Hepatocyte (in vitro differentiated cells): ENCODE results near the gene PRDM13.

ENCODE experiments used
- EZH2 ChIP-seq: fragments of 200-600 bp; sonication (generic); IDR thresholded peaks from 2 replicates; pipeline ENCODE4 v1.6.1; 2016; ENCODE audit warnings: antibody characterized with exemption, mild to moderate bottlenecking, borderline replicate concordance
- EZH2phosphoT487 ChIP-seq: fragments of 200-600 bp; sonication (generic); IDR thresholded peaks from one replicate; pipeline ENCODE4 v1.6.1; 2018; ENCODE audit warnings: antibody characterized with exemption, mild to moderate bottlenecking, low read depth, moderate library complexity; ENCODE audit not compliant: unreplicated experiment, severe bottlenecking
- TF ChIP-seq, protein P1 (sequence below): fragments of 200-600 bp; sonication (generic); IDR thresholded peaks from 2 replicates; pipeline ENCODE4 v1.5.1; 2016; ENCODE audit warnings: antibody characterized with exemption, mild to moderate bottlenecking; ENCODE audit not compliant: poor library complexity

DNA sequence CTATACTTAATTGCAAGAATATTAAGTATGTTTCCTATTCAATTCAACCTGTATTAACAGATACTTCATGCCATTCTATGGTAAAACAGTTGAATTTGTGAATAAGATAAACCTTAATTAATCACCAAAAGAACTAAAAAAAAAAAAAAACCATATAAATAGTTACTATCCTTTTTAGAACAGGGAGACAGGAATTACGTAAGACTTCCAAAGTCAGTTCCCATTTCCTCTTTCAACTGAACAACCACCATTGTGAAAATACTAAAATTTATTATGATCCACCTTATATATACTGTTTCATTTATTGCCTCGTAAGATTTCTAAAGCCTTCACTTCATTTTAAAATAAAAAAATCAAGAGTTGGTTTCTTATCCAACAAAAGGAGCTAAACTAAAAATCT is 47.6 kb upstream of the PRDM13 start:
- TF ChIP-seq, protein P1, sequence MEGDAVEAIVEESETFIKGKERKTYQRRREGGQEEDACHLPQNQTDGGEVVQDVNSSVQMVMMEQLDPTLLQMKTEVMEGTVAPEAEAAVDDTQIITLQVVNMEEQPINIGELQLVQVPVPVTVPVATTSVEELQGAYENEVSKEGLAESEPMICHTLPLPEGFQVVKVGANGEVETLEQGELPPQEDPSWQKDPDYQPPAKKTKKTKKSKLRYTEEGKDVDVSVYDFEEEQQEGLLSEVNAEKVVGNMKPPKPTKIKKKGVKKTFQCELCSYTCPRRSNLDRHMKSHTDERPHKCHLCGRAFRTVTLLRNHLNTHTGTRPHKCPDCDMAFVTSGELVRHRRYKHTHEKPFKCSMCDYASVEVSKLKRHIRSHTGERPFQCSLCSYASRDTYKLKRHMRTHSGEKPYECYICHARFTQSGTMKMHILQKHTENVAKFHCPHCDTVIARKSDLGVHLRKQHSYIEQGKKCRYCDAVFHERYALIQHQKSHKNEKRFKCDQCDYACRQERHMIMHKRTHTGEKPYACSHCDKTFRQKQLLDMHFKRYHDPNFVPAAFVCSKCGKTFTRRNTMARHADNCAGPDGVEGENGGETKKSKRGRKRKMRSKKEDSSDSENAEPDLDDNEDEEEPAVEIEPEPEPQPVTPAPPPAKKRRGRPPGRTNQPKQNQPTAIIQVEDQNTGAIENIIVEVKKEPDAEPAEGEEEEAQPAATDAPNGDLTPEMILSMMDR = no peak
- TF ChIP-seq EZH2 = no peak
- no peak for TF ChIP-seq EZH2phosphoT487
